Measurements from ENCODE around the gene CRELD1.
A peak's percentile ranks its signal among the peaks of the same experiment; 100 is the strongest.

CRELD1 gene

GRCh38 chr3:9978710-9979305 is 45.2 kb downstream of the CRELD1 start:
- TF ChIP-seq CTCF (IDR thresholded peaks at IDR 0.05; ENCODE audit: low read length, missing control alignments): no peak
- H3K4me3 ChIP-seq (replicated peaks; ENCODE audit: low read depth, low read length): no peak overlapping the region
- DNase-seq (ENCODE audit: low read depth): no peak

- no peak overlapping the region for H3K4me3 ChIP-seq (replicated peaks; ENCODE audit: low read depth, low read length)
- DNase-seq (ENCODE audit: low read depth): no peak
- TF ChIP-seq CTCF (IDR thresholded peaks at IDR 0.05; ENCODE audit: low read length, missing control alignments): no peak
Observed at GRCh38 chr3:9980251-9980650, 46.6 kb downstream of the CRELD1 start.

- TF ChIP-seq CTCF (IDR thresholded peaks at IDR 0.05; ENCODE audit: low read length, missing control alignments): no peak
- peak overlapping the region; percentile 84 for H3K4me3 ChIP-seq (replicated peaks; ENCODE audit: low read depth, low read length)
- DNase-seq (ENCODE audit: low read depth): no peak
Observed at GRCh38 chr3:9986230-9986725, 52.6 kb downstream of the CRELD1 start.

- no peak for TF ChIP-seq CTCF (IDR thresholded peaks at IDR 0.05; ENCODE audit: low read length, missing control alignments)
- H3K4me3 ChIP-seq (replicated peaks; ENCODE audit: low read depth, low read length): peak overlapping the region; percentile 18
- peak; percentile 89 for DNase-seq (ENCODE audit: low read depth)
Observed at GRCh38 chr3:9994086-9994844, 60.6 kb downstream of the CRELD1 start.

Measured in fibroblast of pulmonary artery (primary cell).